H1 (cell line): ENCODE measurements around the gene CCL3.

Experiments
- CBX5 ChIP-seq: fragments of 300-800, 300-1000 bp; sonication (generic); IDR thresholded peaks from 2 replicates; pipeline ENCODE4 v1.7.1; 2016; ENCODE audit warnings: antibody characterized with exemption, low read length, low read depth
- CHD2 ChIP-seq: IDR thresholded peaks from 2 replicates; pipeline ENCODE4 v1.6.1; 2012; ENCODE audit warnings: low read length, improper control_type of control experiment
- TAF1 ChIP-seq: IDR thresholded peaks from 2 replicates; pipeline ENCODE4 v1.6.1; 2011; ENCODE audit warnings: mild to moderate bottlenecking, low read depth, low read length
- TF ChIP-seq, protein P1 (sequence below), 3 experiments: IDR thresholded peaks; 1 replicate in 2 of 3; 2 replicates in 1 of 3; pipeline versions ENCODE4 v1.5.1 to v1.6.1; 2011; ENCODE audit warnings: low read length in 3 of 3, mild to moderate bottlenecking in 3 of 3, inconsistent platforms in 2 of 3, low read depth in 1 of 3, moderate library complexity in 1 of 3; ENCODE audit not compliant: insufficient read depth in 1 of 3; ENCODE audit errors: control extremely low read depth in 1 of 3

DNA sequence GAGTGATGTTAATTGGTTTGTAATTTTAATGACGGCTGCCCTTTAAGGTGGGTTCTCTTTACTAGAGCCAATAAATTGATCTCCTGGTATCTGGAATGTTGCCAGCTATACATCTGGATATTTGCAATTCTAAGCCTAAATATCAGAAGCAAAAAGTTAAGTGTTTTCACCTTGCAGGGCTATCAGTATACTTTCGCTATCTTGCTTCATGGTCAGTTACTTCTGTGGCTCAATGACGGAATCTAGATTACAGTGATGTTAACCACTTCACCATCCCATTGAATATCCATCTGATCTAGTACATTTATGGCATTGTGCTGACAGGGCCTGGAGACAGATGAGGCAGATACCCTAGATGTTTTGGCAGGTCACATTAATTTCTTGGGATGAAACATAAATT lies 42.0 kb upstream of the CCL3 start:
- TF ChIP-seq, protein P1, sequence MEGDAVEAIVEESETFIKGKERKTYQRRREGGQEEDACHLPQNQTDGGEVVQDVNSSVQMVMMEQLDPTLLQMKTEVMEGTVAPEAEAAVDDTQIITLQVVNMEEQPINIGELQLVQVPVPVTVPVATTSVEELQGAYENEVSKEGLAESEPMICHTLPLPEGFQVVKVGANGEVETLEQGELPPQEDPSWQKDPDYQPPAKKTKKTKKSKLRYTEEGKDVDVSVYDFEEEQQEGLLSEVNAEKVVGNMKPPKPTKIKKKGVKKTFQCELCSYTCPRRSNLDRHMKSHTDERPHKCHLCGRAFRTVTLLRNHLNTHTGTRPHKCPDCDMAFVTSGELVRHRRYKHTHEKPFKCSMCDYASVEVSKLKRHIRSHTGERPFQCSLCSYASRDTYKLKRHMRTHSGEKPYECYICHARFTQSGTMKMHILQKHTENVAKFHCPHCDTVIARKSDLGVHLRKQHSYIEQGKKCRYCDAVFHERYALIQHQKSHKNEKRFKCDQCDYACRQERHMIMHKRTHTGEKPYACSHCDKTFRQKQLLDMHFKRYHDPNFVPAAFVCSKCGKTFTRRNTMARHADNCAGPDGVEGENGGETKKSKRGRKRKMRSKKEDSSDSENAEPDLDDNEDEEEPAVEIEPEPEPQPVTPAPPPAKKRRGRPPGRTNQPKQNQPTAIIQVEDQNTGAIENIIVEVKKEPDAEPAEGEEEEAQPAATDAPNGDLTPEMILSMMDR (IDR thresholded peaks at IDR 0.05; ENCODE audit: control extremely low read depth in 1 of 3, insufficient read depth in 1 of 3, low read depth in 1 of 3, low read length in 3 of 3), result no peak
- no peak for TF ChIP-seq CHD2
- TF ChIP-seq CBX5, result no peak
- no peak for TF ChIP-seq TAF1
